ENCODE data around the gene OR2A12.
"Not testable (repeated sequence)": the region's sequence is repeated elsewhere in the genome, so short reads cannot be mapped to it uniquely, and the experiment has no call there.

OR2A12 gene

DNA sequence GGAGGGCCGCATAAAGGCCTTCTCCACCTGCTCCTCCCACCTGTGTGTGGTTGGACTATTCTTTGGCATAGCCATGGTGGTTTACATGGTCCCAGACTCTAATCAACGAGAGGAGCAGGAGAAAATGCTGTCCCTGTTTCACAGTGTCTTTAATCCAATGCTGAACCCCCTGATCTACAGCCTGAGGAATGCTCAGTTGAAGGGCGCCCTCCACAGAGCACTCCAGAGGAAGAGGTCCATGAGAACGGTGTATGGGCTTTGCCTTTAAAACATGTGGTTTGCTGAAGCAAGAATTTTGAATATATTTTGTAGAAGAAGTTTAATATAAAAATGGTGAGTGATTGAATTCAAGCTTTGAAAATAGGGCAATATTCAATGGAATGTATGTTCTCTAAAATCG lies 24.2 kb downstream of the OR2A12 start:
- no peak overlapping the region for H3K4me3 ChIP-seq (ENCODE audit: low read depth, low read length)
- DNase-seq (ENCODE audit: low read depth): no peak

GRCh38 chr7:144113651-144114050 lies 27.6 kb downstream of the OR2A12 start:
- no peak for DNase-seq (ENCODE audit: low read depth)
- H3K4me3 ChIP-seq (ENCODE audit: low read depth, low read length): no peak overlapping the region

DNA sequence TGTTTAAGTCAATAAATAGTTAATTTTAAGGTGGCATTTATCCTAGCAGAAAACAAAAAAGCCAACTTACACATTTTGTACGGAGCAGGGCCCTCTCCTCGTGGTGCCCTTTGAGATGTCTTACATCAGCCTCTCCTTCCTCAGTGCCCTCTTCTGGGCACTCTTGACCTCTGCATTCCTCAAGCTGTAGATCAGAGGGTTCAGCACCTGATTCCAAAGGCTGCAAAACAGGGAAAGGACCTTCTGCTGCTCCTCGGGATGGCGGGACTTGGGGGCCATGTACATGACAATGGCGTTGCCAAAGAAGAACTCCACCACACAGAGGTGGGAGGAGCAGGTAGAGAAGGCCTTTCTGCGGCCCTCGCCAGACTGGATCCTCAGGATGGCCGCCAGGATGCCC lies 32.3 kb downstream of the OR2A12 start:
- H3K4me3 ChIP-seq (ENCODE audit: low read depth, low read length): no peak overlapping the region
- DNase-seq (ENCODE audit: low read depth): no peak

DNA sequence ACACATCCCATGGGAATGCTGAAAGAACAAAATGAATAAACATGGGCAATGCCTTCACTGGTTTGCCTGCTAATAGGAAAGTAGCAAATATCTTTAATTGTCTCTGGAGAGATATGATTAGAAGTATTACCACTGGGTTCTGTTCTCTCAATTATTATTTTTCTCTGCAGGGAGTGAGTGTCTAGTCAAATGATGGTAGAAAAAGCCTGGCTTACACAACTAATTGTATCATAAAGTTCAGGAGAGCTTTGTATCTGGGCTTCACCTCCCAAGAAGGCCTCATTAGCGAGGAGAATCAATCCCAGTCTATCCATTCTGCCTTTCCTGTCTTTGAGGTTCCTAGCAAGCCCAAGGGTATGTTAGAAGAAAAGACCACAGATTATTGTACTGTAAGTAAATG lies 36.8 kb downstream of the OR2A12 start, which contains the start of gene OR2A14:
TSS of gene OR2A14 (plus strand) at position 301 of the 400 bp plus-strand sequence. CDS start 5,937 bp downstream, outside the sequence.
- no peak within 1 kb of the TSS for H3K4me3 ChIP-seq (ENCODE audit: low read depth, low read length)
- no peak for DNase-seq (ENCODE audit: low read depth)

DNA sequence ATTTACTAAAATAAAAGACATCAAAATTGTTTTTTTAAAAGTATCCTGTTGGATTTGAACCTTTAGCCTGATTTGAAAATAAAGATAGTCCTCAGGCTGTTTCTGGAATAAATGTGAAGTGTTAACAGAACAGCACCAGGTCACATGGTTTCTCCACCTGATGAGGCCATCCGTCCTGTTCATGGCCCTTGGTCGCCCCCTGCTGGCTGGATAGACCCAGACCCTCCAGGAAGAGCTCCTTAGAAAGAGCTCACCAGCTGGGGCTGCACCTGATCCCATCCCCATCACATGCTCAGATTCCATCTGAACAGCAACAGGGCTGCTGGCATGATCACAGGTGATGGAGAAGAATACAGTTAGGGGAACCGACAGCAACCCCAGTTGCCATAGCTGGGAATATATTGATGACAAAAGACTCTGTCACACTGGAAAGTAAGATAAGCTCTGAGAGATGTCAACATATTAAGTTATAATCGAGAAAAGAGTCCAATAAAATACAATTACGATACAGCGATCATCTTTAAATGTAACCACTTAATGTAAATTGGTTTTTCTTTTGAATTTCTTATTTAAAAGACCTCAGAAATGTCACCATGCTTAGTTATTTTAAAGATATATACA lies 41.7 kb downstream of the OR2A12 start:
- H3K4me3 ChIP-seq (ENCODE audit: low read depth, low read length): no peak overlapping the region
- DNase-seq (ENCODE audit: low read depth): peak; percentile 20

GRCh38 chr7:144129601-144130000 lies 43.5 kb downstream of the OR2A12 start:
- not testable (repeated sequence) for H3K4me3 ChIP-seq (ENCODE audit: low read depth, low read length); DNase-seq (ENCODE audit: low read depth)

- no peak for DNase-seq (ENCODE audit: low read depth)
Measured at GRCh38 chr7:144130730-144131129, 44.7 kb downstream of the OR2A12 start.

DNA sequence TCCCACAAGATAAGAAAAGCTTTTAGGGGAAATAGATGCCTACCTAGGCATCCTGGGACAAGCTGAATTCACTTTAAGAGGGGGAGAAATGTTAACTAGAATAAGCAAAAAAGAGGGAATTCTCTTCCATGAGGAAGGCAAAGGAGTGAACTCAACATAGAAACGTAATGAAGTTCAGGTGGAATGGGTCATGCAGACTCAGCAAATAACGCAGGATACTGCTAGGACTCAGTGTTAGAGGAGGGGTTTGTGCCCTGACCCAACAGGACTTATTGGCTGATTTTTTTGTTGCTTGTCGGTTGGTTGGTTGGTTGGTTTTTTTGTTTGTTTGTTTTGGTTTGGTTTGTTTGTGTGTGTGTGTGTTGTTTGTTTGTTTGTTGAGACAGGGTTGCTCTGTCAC lies 46.2 kb downstream of the OR2A12 start:
- no peak for DNase-seq (ENCODE audit: low read depth)
- H3K4me3 ChIP-seq (ENCODE audit: low read depth, low read length): no peak overlapping the region

More at GRCh38 chr7:144130730-144131129, 44.7 kb downstream of the OR2A12 start:
- H3K4me3 ChIP-seq (ENCODE audit: low read depth, low read length): no peak overlapping the region

GRCh38 chr7:144133307-144133706 lies 47.2 kb downstream of the OR2A12 start:
- no peak overlapping the region for H3K4me3 ChIP-seq (ENCODE audit: low read depth, low read length)
- no peak for DNase-seq (ENCODE audit: low read depth)

- H3K4me3 ChIP-seq (ENCODE audit: low read depth, low read length): no peak overlapping the region
- DNase-seq (ENCODE audit: low read depth): no peak
Measured at GRCh38 chr7:144134116-144134515, 48.0 kb downstream of the OR2A12 start.

DNA sequence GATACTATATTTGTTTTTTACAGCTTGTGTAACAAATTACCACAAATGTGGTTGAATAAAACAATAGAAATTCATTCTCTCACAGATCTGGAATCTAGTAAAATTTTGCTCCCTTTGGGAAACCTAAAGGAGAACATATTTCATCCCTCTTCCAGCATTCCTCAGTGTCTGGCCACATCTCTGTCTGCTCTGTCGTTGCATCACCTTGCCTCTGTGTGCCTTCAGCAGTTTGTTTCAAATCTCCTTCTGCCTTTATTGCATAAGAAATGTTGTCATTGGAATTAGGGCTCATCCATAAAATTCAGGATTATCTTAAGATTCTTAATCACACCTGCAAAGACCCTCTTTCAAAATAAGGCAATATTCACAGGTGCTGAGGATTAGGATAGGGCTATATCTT lies 51.4 kb downstream of the OR2A12 start:
- H3K4me3 ChIP-seq (ENCODE audit: low read depth, low read length): no peak overlapping the region
- DNase-seq (ENCODE audit: low read depth): no peak

DNA sequence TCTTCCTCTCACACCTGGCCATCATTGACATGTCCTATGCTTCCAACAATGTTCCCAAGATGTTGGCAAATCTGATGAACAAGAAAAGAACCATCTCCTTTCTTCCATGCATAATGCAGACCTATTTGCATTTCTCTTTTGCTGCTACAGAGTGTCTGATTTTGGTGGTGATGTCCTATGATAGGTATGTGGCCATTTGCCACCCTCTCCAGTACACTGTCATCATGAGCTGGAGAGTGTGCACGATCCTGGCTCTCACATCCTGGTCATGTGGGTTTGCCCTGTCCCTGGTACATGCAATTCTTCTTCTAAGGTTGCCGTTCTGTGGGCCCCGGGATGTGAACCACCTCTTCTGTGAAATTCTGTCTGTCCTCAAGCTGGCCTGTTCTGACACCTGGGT lies 56.1 kb downstream of the OR2A12 start:
- no peak overlapping the region for H3K4me3 ChIP-seq (ENCODE audit: low read depth, low read length)
- no peak for DNase-seq (ENCODE audit: low read depth)

DNA sequence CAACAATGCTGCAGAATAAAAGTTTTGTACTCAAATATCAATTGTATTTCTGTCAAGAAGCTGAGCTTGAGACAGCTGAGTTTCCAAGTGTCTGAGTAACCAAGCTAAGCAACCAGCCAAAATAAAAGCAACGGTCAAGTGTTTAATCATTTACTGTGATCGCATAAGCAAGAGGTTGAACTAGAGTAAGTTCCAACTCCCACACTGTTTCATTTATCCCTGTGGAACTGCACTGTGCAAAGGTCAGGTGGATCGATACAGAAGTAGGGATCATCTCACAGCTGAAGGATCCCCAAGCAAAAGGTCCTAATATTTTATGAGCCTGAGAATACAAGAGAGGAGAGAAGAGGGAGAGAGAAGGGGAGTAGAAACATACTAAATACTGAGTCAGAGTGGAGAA lies 58.3 kb downstream of the OR2A12 start:
- DNase-seq (ENCODE audit: low read depth): no peak
- H3K4me3 ChIP-seq (ENCODE audit: low read depth, low read length): no peak overlapping the region

- no peak for DNase-seq (ENCODE audit: low read depth)
- H3K4me3 ChIP-seq (ENCODE audit: low read depth, low read length): no peak overlapping the region
Measured at GRCh38 chr7:144148224-144148827, 62.2 kb downstream of the OR2A12 start.

All from skeletal muscle cell (primary cell).